H9 (cell line): ENCODE results near the gene FSTL1. TPM values are rescaled to one million over a fixed set of nuclear protein-coding genes. Genes with fewer than 3 reads are reported as not detected.

Source experiments
- DNase-seq: peaks from one replicate; pipeline ENCODE4 v3.0.0-alpha.2; 2017
- H2AFZ ChIP-seq: one replicate; pipeline ENCODE4 v1.6.1; 2013; ENCODE audit warnings: mild to moderate bottlenecking, low read length, control low read depth, moderate library complexity
- H2AK5ac ChIP-seq: 2 replicates; pipeline ENCODE4 v1.6.1; 2013; ENCODE audit warnings: low read length, control low read depth, mixed read lengths; ENCODE audit not compliant: insufficient read length
- H2BK120ac ChIP-seq: one replicate; pipeline ENCODE4 v1.6.1; 2013; ENCODE audit warnings: low read depth, mild to moderate bottlenecking, low read length, control low read depth, inconsistent platforms; ENCODE audit not compliant: poor library complexity, severe bottlenecking
- H2BK12ac ChIP-seq: 2 replicates; pipeline ENCODE4 v1.6.1; 2013; ENCODE audit warnings: low read length, control low read depth, mixed read lengths, low read depth; ENCODE audit not compliant: insufficient read length
- H2BK15ac ChIP-seq: 2 replicates; pipeline ENCODE4 v1.6.1; 2013; ENCODE audit warnings: low read depth, low read length, control low read depth
- H2BK20ac ChIP-seq: one replicate; pipeline ENCODE4 v1.6.1; 2013; ENCODE audit warnings: low read depth, mild to moderate bottlenecking, low read length, control low read depth, inconsistent platforms; ENCODE audit not compliant: poor library complexity, severe bottlenecking
- H2BK5ac ChIP-seq: 2 replicates; pipeline ENCODE4 v1.6.1; 2013; ENCODE audit warnings: low read length, control low read depth, mixed read lengths; ENCODE audit not compliant: insufficient read length
- H3K14ac ChIP-seq: 2 replicates; pipeline ENCODE4 v1.6.1; 2013; ENCODE audit warnings: low read length, control low read depth; ENCODE audit not compliant: insufficient read depth
- H3K18ac ChIP-seq: 2 replicates; pipeline ENCODE4 v1.6.1; 2013; ENCODE audit warnings: low read depth, mild to moderate bottlenecking, mixed read lengths, low read length, control low read depth; ENCODE audit not compliant: insufficient read length
- H3K23ac ChIP-seq: 2 replicates; pipeline ENCODE4 v1.6.1; 2013; ENCODE audit warnings: low read length, control low read depth, mixed read lengths, low read depth; ENCODE audit not compliant: insufficient read length
- H3K23me2 ChIP-seq: 2 replicates; pipeline ENCODE4 v1.6.1; 2013; ENCODE audit warnings: low read depth, mild to moderate bottlenecking, mixed read lengths, low read length, control low read depth; ENCODE audit not compliant: insufficient read length, poor library complexity, severe bottlenecking
- H3K27ac ChIP-seq: 2 replicates; pipeline ENCODE4 v1.5.1; 2013; ENCODE audit warnings: low read length, control low read depth, mixed read lengths, low read depth; ENCODE audit not compliant: insufficient read length
- H3K27me3 ChIP-seq: 2 replicates; pipeline ENCODE4 v1.6.1; 2013; ENCODE audit warnings: low read length, control low read depth, inconsistent platforms; ENCODE audit not compliant: insufficient read depth
- H3K4ac ChIP-seq: 2 replicates; pipeline ENCODE4 v1.6.1; 2013; ENCODE audit warnings: low read depth, mild to moderate bottlenecking, control low read depth, inconsistent platforms, low read length, moderate library complexity
- H3K4me1 ChIP-seq: 2 replicates; pipeline ENCODE4 v1.6.1; 2013; ENCODE audit warnings: low read length, control low read depth, inconsistent platforms; ENCODE audit not compliant: insufficient read depth
- H3K4me2 ChIP-seq: 2 replicates; pipeline ENCODE4 v1.6.1; 2013; ENCODE audit warnings: low read length, control low read depth, mixed read lengths; ENCODE audit not compliant: insufficient read length, insufficient read depth
- H3K56ac ChIP-seq: 2 replicates; pipeline ENCODE4 v1.6.1; 2013; ENCODE audit warnings: low read depth, mild to moderate bottlenecking, mixed read lengths, low read length, control low read depth; ENCODE audit not compliant: insufficient read length
- H3K79me1 ChIP-seq: 2 replicates; pipeline ENCODE4 v1.6.1; 2013; ENCODE audit warnings: low read depth, mild to moderate bottlenecking, moderate library complexity, low read length, control low read depth, inconsistent platforms; ENCODE audit not compliant: insufficient read depth, poor library complexity, severe bottlenecking
- H3K79me2 ChIP-seq: 2 replicates; pipeline ENCODE4 v1.6.1; 2013; ENCODE audit warnings: low read length, control low read depth, inconsistent platforms; ENCODE audit not compliant: insufficient read depth
- H3K9ac ChIP-seq: 2 replicates; pipeline ENCODE4 v1.6.1; 2013; ENCODE audit warnings: low read length, control low read depth, mixed read lengths; ENCODE audit not compliant: insufficient read length; ENCODE audit errors: extremely low read depth
- H3K9me3 ChIP-seq: one replicate; pipeline ENCODE4 v1.6.1; 2013; ENCODE audit warnings: low read depth, low read length, inconsistent platforms; ENCODE audit not compliant: control insufficient read depth
- H3T11ph ChIP-seq: one replicate; pipeline ENCODE4 v1.6.1; 2013; ENCODE audit warnings: mild to moderate bottlenecking, low read length, control low read depth, inconsistent platforms
- H4K20me1 ChIP-seq: one replicate; pipeline ENCODE4 v1.6.1; 2013; ENCODE audit not compliant: control insufficient read depth, insufficient read length, insufficient read depth
- H4K5ac ChIP-seq: 2 replicates; pipeline ENCODE4 v1.6.1; 2013; ENCODE audit warnings: low read depth, mild to moderate bottlenecking, mixed read lengths, low read length, control low read depth; ENCODE audit not compliant: insufficient read length
- H4K8ac ChIP-seq: replicated peaks from 2 replicates; pipeline ENCODE4 v1.6.1; 2013; ENCODE audit warnings: low read length, control low read depth, mixed read lengths, low read depth; ENCODE audit not compliant: insufficient read length
- H4K91ac ChIP-seq: 2 replicates; pipeline ENCODE4 v1.6.1; 2013; ENCODE audit warnings: low read depth, mild to moderate bottlenecking, moderate library complexity, mixed read lengths, low read length, control low read depth; ENCODE audit not compliant: insufficient read length
- H3K27ac Mint-ChIP-seq, 3 experiments: 2 replicates in 2 of 3; 3 replicates in 1 of 3; pipeline ENCODE4 v1.8.0; 2020 to 2021; ENCODE audit warnings: mixed read lengths in 3 of 3, mild to moderate bottlenecking in 1 of 3, moderate library complexity in 1 of 3
- H3K27me3 Mint-ChIP-seq: 2 replicates; pipeline ENCODE4 v1.8.0; 2021; ENCODE audit warnings: low read depth, mild to moderate bottlenecking, moderate library complexity, mixed read lengths
- H3K36me3 Mint-ChIP-seq, 3 experiments: 2 replicates in 2 of 3; 3 replicates in 1 of 3; pipeline ENCODE4 v1.8.0; 2020 to 2021; ENCODE audit warnings: low read depth in 3 of 3, mixed read lengths in 3 of 3; ENCODE audit not compliant: insufficient read depth in 1 of 3
- H3K4me1 Mint-ChIP-seq, 2 experiments: 2 replicates each; pipeline ENCODE4 v1.8.0; 2020; ENCODE audit warnings: mixed read lengths in 2 of 2
- H3K4me3 Mint-ChIP-seq, 2 experiments: 2 replicates in 1 of 2; 3 replicates in 1 of 2; pipeline ENCODE4 v1.8.0; 2020 to 2021; ENCODE audit warnings: mild to moderate bottlenecking in 2 of 2, mixed read lengths in 2 of 2, moderate library complexity in 1 of 2
- H3K9me3 Mint-ChIP-seq, 2 experiments: 2 replicates in 1 of 2; 3 replicates in 1 of 2; pipeline ENCODE4 v1.8.0; 2020; ENCODE audit warnings: mild to moderate bottlenecking in 2 of 2, mixed read lengths in 2 of 2, moderate library complexity in 1 of 2
- CTCF ChIP-seq: fragments of 200-600 bp; sonication (generic); conservative IDR thresholded peaks from 3 replicates; pipeline ENCODE4 v1.8.0; 2021; ENCODE audit warnings: antibody characterized with exemption, mild to moderate bottlenecking
- total RNA-seq: library from RNA; stranded (reverse); gene quantifications from 2 replicates; pipeline ENCODE4 v1.2.1, GENCODE V29; 2021

Gene FSTL1
- total RNA-seq, 1 experiment from 2014 or later = 326 TPM

- Histone ChIP-seq H2BK20ac (no peak overlapping the region), H3K23me2 (no peaks in the 10 kb centered on the region), H2AK5ac (no peak overlapping the region), H2BK12ac (no peak overlapping the region), H3K9ac (no peak overlapping the region), H2BK15ac (no peak overlapping the region), H3K79me1 (no peaks in the 10 kb centered on the region), H2BK120ac (no peak overlapping the region), H3K4me1 (no peaks in the 10 kb centered on the region), H3K18ac (no peak overlapping the region), H4K20me1 (no peaks in the 10 kb centered on the region), H3K27me3 (no peaks in the 10 kb centered on the region), H3K79me2 (no peaks in the 10 kb centered on the region), H3T11ph (no peak overlapping the region), H4K91ac (no peak overlapping the region), H2AFZ (no peak overlapping the region), H4K8ac (no peak overlapping the region), H3K4ac (no peak overlapping the region), H3K23ac (no peak overlapping the region), H3K14ac (no peak overlapping the region), H3K56ac (no peak overlapping the region), H3K9me3 (no peaks in the 10 kb centered on the region), H3K4me2 (no peak overlapping the region), H4K5ac (no peak overlapping the region), H3K27ac (no peak overlapping the region), H2BK5ac (no peak overlapping the region)
- no peaks in the 10 kb centered on the region for H3K9me3 Mint-ChIP-seq
- no peaks in the 10 kb centered on the region for H3K36me3 Mint-ChIP-seq
- H3K27ac Mint-ChIP-seq = no peak overlapping the region
- no peak overlapping the region for H3K4me3 Mint-ChIP-seq
- DNase-seq = no peak
- no peaks in the 10 kb centered on the region for H3K4me1 Mint-ChIP-seq
- peaks cover 2% of the 10 kb centered on the region; the same call in 1 of the 2 replicates for H3K27me3 Mint-ChIP-seq
- TF ChIP-seq CTCF = no peak; the same call in 2 of the 3 replicates
Observed at GRCh38 chr3:120357807-120358206, 93.0 kb downstream of the FSTL1 start.
